Neural crest cell (in vitro differentiated cells): Measurements from ENCODE around the gene ZC2HC1B. TPM values are rescaled to one million over a fixed set of nuclear protein-coding genes. Genes with fewer than 3 reads are reported as not detected.

ENCODE experiments used
- DNase-seq: peaks from one replicate; pipeline ENCODE4 v3.0.0; 2021; ENCODE audit warnings: low read depth, mixed read lengths, low spot score
- H3K27ac Mint-ChIP-seq: one replicate; pipeline ENCODE4 v1.8.0; 2021; ENCODE audit warnings: mild to moderate bottlenecking, mixed read lengths; ENCODE audit not compliant: unreplicated experiment
- H3K27me3 Mint-ChIP-seq: 2 replicates; pipeline ENCODE4 v1.8.0; 2021; ENCODE audit warnings: low read depth, mild to moderate bottlenecking, mixed read lengths
- H3K36me3 Mint-ChIP-seq: 2 replicates; pipeline ENCODE4 v1.8.0; 2021; ENCODE audit warnings: low read depth, mild to moderate bottlenecking, mixed read lengths
- H3K4me1 Mint-ChIP-seq: 2 replicates; pipeline ENCODE4 v1.8.0; 2021; ENCODE audit warnings: mixed read lengths
- H3K4me3 Mint-ChIP-seq: one replicate; pipeline ENCODE4 v1.8.0; 2021; ENCODE audit warnings: mild to moderate bottlenecking, mixed read lengths
- H3K9me3 Mint-ChIP-seq: 2 replicates; pipeline ENCODE4 v1.8.0; 2021; ENCODE audit warnings: mixed read lengths
- CTCF ChIP-seq: fragments of 200-600 bp; sonication (generic); conservative IDR thresholded peaks from 2 replicates; pipeline ENCODE4 v1.5.0; 2021; ENCODE audit warnings: antibody characterized with exemption, mild to moderate bottlenecking
- long read RNA-seq: library from polyadenylated mRNA; unstranded; transcript quantifications from one replicate; pipeline ENCODE4 v2.0.0, GENCODE V29; 2020
- total RNA-seq: library from RNA; stranded (reverse); gene quantifications from 2 replicates; pipeline ENCODE4 v1.2.1, GENCODE V29; 2021

ZC2HC1B gene, protein sequence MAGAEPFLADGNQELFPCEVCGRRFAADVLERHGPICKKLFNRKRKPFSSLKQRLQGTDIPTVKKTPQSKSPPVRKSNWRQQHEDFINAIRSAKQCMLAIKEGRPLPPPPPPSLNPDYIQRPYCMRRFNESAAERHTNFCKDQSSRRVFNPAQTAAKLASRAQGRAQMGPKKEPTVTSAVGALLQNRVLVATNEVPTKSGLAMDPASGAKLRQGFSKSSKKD
- total RNA-seq: not detected in 2 replicates
- long read RNA-seq: 0 reads

- H3K27me3 Mint-ChIP-seq: no peaks in the 10 kb centered on the region
- H3K27ac Mint-ChIP-seq: no peak within 1 kb of the TSS
- TF ChIP-seq CTCF: no peak
- H3K9me3 Mint-ChIP-seq: peaks cover 18% of the 10 kb centered on the region
- no peaks in the 10 kb centered on the region for H3K4me1 Mint-ChIP-seq
- H3K36me3 Mint-ChIP-seq: peaks cover 46% of the 10 kb centered on the region
- DNase-seq: no peak
- no peak within 1 kb of the TSS for H3K4me3 Mint-ChIP-seq
These were observed at the start of gene ZC2HC1B for GRCh38 chr6:143864234-143864633. Gene ZC2HC1B, plus strand, starts transcription at chr6:143864474. Its CDS starts 66 bp downstream, at chr6:143864540.

- no peak for TF ChIP-seq CTCF
- Mint-ChIP-seq H3K36me3 (no peaks in the 10 kb centered on the region), H3K9me3 (peaks cover 3% of the 10 kb centered on the region), H3K27me3 (no peaks in the 10 kb centered on the region), H3K27ac (peak overlapping the region; percentile 16), H3K4me3 (no peak overlapping the region), H3K4me1 (peaks cover 15% of the 10 kb centered on the region)
- DNase-seq: no peak
These were observed 46.7 kb upstream of the ZC2HC1B start for GRCh38 chr6:143817621-143818020.

- Mint-ChIP-seq H3K4me3 (no peak overlapping the region), H3K4me1 (peaks cover 9% of the 10 kb centered on the region), H3K9me3 (no peaks in the 10 kb centered on the region), H3K27ac (no peak overlapping the region), H3K36me3 (no peaks in the 10 kb centered on the region), H3K27me3 (no peaks in the 10 kb centered on the region)
- no peak for DNase-seq
- no peak for TF ChIP-seq CTCF
These were observed 42.9 kb upstream of the ZC2HC1B start for GRCh38 chr6:143821359-143821758.

DNA sequence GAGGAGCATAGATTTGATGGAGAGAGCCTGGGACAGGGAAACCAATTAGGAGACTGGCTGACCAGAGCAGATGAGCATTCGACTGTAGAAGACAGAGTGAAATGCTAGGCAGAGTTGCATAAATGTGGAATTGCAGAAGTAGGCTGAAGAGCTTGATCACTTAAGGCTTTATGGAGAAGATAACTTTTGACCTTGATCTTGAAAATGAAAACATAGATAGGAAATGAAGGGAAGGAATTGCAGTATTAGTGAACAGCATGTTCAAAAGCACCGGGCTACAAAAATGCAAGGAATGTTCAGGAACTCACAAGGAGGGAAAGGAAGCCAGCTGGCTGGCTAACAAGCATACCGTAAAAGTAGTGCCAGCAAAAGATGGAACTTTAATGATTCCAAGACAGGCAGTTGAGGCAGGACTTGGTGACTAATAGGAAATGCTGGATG lies 41.7 kb upstream of the ZC2HC1B start:
- H3K4me3 Mint-ChIP-seq: no peak overlapping the region
- H3K36me3 Mint-ChIP-seq: no peaks in the 10 kb centered on the region
- no peaks in the 10 kb centered on the region for H3K9me3 Mint-ChIP-seq
- no peak overlapping the region for H3K27ac Mint-ChIP-seq
- no peaks in the 10 kb centered on the region for H3K27me3 Mint-ChIP-seq
- no peak for DNase-seq
- no peak for TF ChIP-seq CTCF
- H3K4me1 Mint-ChIP-seq: no peaks in the 10 kb centered on the region

- H3K27me3 Mint-ChIP-seq: no peaks in the 10 kb centered on the region
- H3K27ac Mint-ChIP-seq: no peak overlapping the region
- no peak for DNase-seq
- no peaks in the 10 kb centered on the region for H3K36me3 Mint-ChIP-seq
- no peaks in the 10 kb centered on the region for H3K9me3 Mint-ChIP-seq
- no peak overlapping the region for H3K4me3 Mint-ChIP-seq
- H3K4me1 Mint-ChIP-seq: no peaks in the 10 kb centered on the region
- TF ChIP-seq CTCF: no peak
These were observed 40.7 kb upstream of the ZC2HC1B start for GRCh38 chr6:143823548-143823947.
